ENCODE measurements around the gene FAM168A.

Gene FAM168A

DNA sequence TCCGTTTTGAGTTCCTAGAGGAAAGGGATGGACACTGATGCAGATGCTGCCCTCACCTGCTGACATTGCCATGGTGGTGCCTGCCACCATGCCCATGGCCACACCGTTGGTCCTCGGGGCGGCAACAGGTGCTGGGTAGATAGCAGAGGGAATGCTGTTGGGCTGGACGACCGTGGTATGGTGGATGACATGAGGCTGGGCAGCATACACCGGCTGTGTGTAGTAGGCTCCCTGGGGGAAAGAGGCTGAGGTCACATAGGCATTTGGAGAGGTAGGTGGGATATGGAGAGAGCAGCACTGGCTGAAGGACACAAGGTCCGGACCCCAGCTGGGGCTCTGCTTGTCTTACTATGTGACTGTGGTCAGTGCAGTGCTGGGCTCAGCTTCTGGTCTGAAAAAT lies 188.5 kb downstream of the FAM168A start:
- DNase-seq (ENCODE audit: extremely low read depth, low read depth) = no peak
- TF ChIP-seq, protein P1, sequence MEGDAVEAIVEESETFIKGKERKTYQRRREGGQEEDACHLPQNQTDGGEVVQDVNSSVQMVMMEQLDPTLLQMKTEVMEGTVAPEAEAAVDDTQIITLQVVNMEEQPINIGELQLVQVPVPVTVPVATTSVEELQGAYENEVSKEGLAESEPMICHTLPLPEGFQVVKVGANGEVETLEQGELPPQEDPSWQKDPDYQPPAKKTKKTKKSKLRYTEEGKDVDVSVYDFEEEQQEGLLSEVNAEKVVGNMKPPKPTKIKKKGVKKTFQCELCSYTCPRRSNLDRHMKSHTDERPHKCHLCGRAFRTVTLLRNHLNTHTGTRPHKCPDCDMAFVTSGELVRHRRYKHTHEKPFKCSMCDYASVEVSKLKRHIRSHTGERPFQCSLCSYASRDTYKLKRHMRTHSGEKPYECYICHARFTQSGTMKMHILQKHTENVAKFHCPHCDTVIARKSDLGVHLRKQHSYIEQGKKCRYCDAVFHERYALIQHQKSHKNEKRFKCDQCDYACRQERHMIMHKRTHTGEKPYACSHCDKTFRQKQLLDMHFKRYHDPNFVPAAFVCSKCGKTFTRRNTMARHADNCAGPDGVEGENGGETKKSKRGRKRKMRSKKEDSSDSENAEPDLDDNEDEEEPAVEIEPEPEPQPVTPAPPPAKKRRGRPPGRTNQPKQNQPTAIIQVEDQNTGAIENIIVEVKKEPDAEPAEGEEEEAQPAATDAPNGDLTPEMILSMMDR (IDR thresholded peaks at IDR 0.05; ENCODE audit: low read depth, low read length) = no peak

DNA sequence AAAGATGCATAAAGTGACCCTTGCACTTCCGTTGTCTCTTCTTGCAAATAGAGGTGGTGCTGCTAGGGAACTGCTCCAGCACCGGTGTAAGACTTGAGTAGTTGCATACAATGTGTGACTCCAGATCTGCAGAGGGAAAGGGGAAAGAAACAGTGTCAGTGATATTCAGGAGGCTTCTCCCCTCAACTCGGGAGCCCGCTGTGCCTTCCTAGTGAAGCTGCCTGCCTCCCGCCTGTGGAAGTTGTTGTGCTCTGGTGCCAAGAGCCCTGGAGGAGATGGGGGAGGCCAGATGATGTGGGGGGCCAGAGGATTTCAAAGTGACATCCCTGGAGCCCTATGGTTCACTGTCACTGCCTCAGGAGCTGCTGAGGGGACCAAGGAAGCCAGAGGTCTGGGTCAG lies 191.3 kb downstream of the FAM168A start:
- DNase-seq (ENCODE audit: extremely low read depth, low read depth) = no peak
- TF ChIP-seq, protein P1 (IDR thresholded peaks at IDR 0.05; ENCODE audit: low read depth, low read length) = no peak

DNA sequence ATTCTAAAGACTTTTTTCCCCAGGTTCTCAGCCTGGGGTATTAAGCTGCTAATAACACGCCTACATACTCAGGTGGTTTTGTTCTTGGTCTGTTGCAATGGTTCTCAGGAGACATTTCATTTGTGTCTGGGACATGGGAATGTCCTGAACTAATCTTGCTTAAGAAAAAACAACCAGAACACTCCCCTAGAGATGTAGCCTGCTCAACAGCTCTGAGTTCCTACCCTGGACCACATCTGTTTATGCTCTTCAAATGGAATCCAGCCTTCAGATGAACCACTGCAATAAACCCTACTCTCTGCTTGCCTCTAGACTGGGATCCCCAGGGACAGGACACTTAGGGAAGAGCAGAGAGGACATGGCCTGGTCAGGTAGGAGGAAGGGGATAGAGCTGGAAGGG lies 191.8 kb downstream of the FAM168A start:
- DNase-seq (ENCODE audit: extremely low read depth, low read depth) = no peak
- TF ChIP-seq, protein P1 (IDR thresholded peaks at IDR 0.05; ENCODE audit: low read depth, low read length) = no peak

DNA sequence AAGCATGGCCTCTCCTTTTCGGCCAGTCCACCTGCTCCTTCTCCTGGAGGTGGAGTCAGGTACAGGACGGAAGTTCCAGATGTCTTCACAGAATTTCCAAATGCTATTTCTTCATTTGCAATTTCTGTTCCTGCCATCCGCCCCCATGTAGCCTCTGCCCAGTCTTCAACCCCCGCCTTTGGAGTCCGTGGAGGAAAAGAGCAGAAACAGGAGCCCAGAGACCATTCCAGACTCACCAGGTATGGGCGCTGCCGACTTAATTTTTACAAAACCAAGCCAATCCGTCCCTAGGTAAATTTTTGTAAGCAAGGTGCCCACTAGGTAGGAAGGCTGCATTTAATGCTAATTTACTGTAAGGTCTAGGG lies 192.8 kb downstream of the FAM168A start:
- DNase-seq (ENCODE audit: extremely low read depth, low read depth) = no peak

DNA sequence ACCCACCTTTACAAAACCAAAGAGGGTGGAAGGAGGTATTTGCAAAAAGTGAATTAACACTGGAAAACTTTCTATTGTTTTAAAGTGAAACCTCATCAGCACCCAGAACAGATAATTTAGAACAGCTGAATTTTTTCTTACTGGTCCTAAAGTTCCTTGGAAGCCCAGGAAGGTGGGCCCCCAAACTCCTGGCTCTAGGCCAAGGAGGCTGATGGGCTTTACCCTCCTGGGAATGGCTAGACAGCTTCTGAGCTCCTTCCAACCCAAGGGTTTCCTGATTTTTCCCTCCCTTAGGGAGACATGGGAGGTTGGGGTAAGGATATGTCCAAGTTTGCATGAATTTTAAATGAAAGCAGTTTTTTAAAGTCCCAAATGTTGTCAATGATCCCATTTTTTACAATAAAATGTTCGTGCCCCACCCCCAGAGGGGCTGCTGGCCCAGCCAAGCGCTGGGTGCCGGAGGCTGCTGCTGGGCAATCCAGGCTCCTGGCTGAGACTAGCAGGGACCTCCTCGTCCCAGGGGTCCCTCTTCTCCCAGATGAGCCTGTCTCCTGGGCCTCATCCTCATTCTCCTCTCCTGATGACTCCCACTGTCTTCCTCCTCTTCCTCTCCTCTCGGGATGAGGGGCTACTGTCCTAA lies 193.3 kb downstream of the FAM168A start:
- DNase-seq (ENCODE audit: extremely low read depth, low read depth) = no peak
- TF ChIP-seq, protein P1 (IDR thresholded peaks at IDR 0.05; ENCODE audit: low read depth, low read length) = no peak

More for the DNA sequence above, 192.8 kb downstream of the FAM168A start:
- TF ChIP-seq, protein P1 (IDR thresholded peaks at IDR 0.05; ENCODE audit: low read depth, low read length) = no peak

DNA sequence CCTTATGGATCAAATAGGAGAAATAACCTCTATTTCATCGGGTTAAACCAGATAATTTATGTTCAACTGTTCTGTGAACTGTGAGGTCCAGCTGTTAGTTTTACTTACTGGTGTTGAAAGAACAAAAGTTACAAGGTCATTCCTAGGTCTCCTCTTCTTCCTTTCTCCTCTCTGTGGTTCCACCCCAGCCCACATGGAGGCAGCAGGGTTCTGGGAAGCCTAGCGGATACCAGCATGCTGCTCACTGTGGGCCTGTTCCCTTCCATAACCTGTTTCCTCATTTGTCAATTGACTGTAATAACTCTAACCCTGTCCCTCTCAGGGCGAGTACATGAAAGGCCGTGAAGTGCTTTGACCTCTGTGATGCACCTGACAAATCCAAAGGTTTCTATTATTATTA lies 193.9 kb downstream of the FAM168A start:
- no peak for DNase-seq (ENCODE audit: extremely low read depth, low read depth)
- TF ChIP-seq, protein P1 (IDR thresholded peaks at IDR 0.05; ENCODE audit: low read depth, low read length) = peak; percentile 71

DNA sequence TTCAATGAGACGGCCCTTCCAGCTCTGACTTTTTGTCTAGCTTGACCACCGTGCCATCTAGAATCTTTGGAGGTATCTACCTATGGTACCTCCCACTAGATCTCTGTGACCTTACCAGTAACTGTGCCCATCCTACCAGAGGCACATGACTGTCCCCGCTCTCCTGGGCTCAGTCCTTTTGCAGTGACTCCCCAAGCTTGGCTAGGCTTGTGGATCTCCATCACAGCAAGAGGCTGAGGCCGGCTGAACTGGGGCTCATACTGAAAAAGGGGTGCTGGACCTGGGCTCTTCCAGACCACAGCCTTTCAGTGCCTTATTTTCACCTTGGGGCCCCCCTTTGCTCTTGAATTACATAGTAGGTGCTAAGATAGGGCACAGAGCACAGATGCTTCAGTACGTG lies 194.4 kb downstream of the FAM168A start:
- TF ChIP-seq, protein P1 (IDR thresholded peaks at IDR 0.05; ENCODE audit: low read depth, low read length) = no peak

More for the DNA sequence above, 194.4 kb downstream of the FAM168A start:
- no peak for DNase-seq (ENCODE audit: extremely low read depth, low read depth)

All from AG09319 (cell line).